Measurements from ENCODE around the gene UCN2. TPM values are rescaled to one million over a fixed set of nuclear protein-coding genes. Genes with fewer than 3 reads are reported as not detected.

Gene UCN2
- total RNA-seq, 1 experiment from 2014 or later: 0.68 TPM

- H3K4me2 ChIP-seq (ENCODE audit: insufficient read depth, insufficient read length, low read length): no peak overlapping the region
- no peak overlapping the region for H2BK120ac ChIP-seq (ENCODE audit: low read depth, low read length, poor library complexity, severe bottlenecking)
- no peak overlapping the region for H3K9ac ChIP-seq (ENCODE audit: extremely low read depth, insufficient read length, low read length)
- no peak overlapping the region for H3K27ac ChIP-seq (ENCODE audit: insufficient read length, low read depth, low read length)
- TF ChIP-seq CTCF (conservative IDR thresholded peaks at IDR 0.05): no peak
- H2AFZ ChIP-seq (ENCODE audit: low read length): no peak overlapping the region
- DNase-seq: no peak
- H3K23ac ChIP-seq (ENCODE audit: insufficient read length, low read depth, low read length): no peak overlapping the region
- H3K4me1 ChIP-seq (ENCODE audit: insufficient read depth, low read length): no peaks in the 10 kb centered on the region
- no peak overlapping the region for H3K18ac ChIP-seq (ENCODE audit: insufficient read length, low read depth, low read length)
- no peak overlapping the region for H3T11ph ChIP-seq (ENCODE audit: low read length)
- no peak overlapping the region for H4K5ac ChIP-seq (ENCODE audit: insufficient read length, low read depth, low read length)
- H2BK5ac ChIP-seq (ENCODE audit: insufficient read length, low read length): no peak overlapping the region
- Mint-ChIP-seq H3K27ac (no peak overlapping the region), H3K27me3 (ENCODE audit: low read depth) (no peaks in the 10 kb centered on the region), H3K9me3 (no peaks in the 10 kb centered on the region), H3K4me3 (no peak overlapping the region), H3K4me1 (no peaks in the 10 kb centered on the region), H3K36me3 (ENCODE audit: insufficient read depth in 1 of 3, low read depth in 3 of 3) (peaks cover 0 to 26% (median 0%) of the 10 kb centered on the region in 3 experiments; a peak in 4 of 7 replicates)
- no peak overlapping the region for H2AK5ac ChIP-seq (ENCODE audit: insufficient read length, low read length)
- no peak overlapping the region for H3K56ac ChIP-seq (ENCODE audit: insufficient read length, low read depth, low read length)
- no peaks in the 10 kb centered on the region for H3K23me2 ChIP-seq (ENCODE audit: insufficient read length, low read depth, low read length, poor library complexity, severe bottlenecking)
- H3K14ac ChIP-seq (ENCODE audit: insufficient read depth, low read length): no peak overlapping the region
- no peaks in the 10 kb centered on the region for H3K79me1 ChIP-seq (ENCODE audit: insufficient read depth, low read depth, low read length, poor library complexity, severe bottlenecking)
- H2BK12ac ChIP-seq (ENCODE audit: insufficient read length, low read depth, low read length): no peak overlapping the region
- H3K27me3 ChIP-seq (ENCODE audit: insufficient read depth, low read length): no peaks in the 10 kb centered on the region
- no CpG with 5 or more reads among the region's 10 CpGs for WGBS (ENCODE audit: extremely low coverage, insufficient read length, low lambda C conversion rate)
- H3K79me2 ChIP-seq (ENCODE audit: insufficient read depth, low read length): no peaks in the 10 kb centered on the region
- H3K9me3 ChIP-seq (ENCODE audit: control insufficient read depth, low read depth, low read length): no peaks in the 10 kb centered on the region
- H2BK20ac ChIP-seq (ENCODE audit: low read depth, low read length, poor library complexity, severe bottlenecking): no peak overlapping the region
- H2BK15ac ChIP-seq (ENCODE audit: low read depth, low read length): no peak overlapping the region
- H3K4ac ChIP-seq (ENCODE audit: low read depth, low read length): no peak overlapping the region
- H4K8ac ChIP-seq (replicated peaks; ENCODE audit: insufficient read length, low read depth, low read length): no peak overlapping the region
- no peaks in the 10 kb centered on the region for H4K20me1 ChIP-seq (ENCODE audit: control insufficient read depth, insufficient read depth, insufficient read length)
- H4K91ac ChIP-seq (ENCODE audit: insufficient read length, low read depth, low read length): no peak overlapping the region
Measured at GRCh38 chr3:48569400-48569799, 5.8 kb upstream of the UCN2 start.
